ENCODE results near the gene RRP9.
"Not testable (repeated sequence)": the region's sequence is repeated elsewhere in the genome, so short reads cannot be mapped to it uniquely, and the experiment has no call there.

The RRP9 gene

GRCh38 chr3:51941798-51942602 is at the start of gene RRP9, which contains the start of gene PARP3:
Gene RRP9, minus strand, starts transcription at chr3:51941904. Its CDS starts 37 bp downstream, at chr3:51941867.
Gene PARP3, plus strand, starts transcription at chr3:51942363. Its CDS starts 993 bp downstream, at chr3:51943356.
- peak; percentile 99 for DNase-seq (ENCODE audit: low read depth)

GRCh38 chr3:51990501-51990971 is 48.8 kb upstream of the RRP9 start:
- DNase-seq (ENCODE audit: low read depth): not testable (repeated sequence)

- DNase-seq (ENCODE audit: low read depth): no peak
These were observed 46.8 kb upstream of the RRP9 start for GRCh38 chr3:51988286-51989146.

- no peak for DNase-seq (ENCODE audit: low read depth)
These were observed 45.9 kb upstream of the RRP9 start for GRCh38 chr3:51987568-51987967.

GRCh38 chr3:51986010-51986947 is 44.6 kb upstream of the RRP9 start:
- DNase-seq (ENCODE audit: low read depth): no peak

GRCh38 chr3:51985063-51985462 is 43.4 kb upstream of the RRP9 start:
- no peak for DNase-seq (ENCODE audit: low read depth)

- DNase-seq (ENCODE audit: low read depth): no peak
These were observed 42.6 kb upstream of the RRP9 start for GRCh38 chr3:51984269-51984647.

GRCh38 chr3:51983578-51984268 is 42.0 kb upstream of the RRP9 start:
- DNase-seq (ENCODE audit: low read depth): no peak

- peak; percentile 86 for DNase-seq (ENCODE audit: low read depth)
These were observed 41.3 kb upstream of the RRP9 start, which contains the start of gene ACY1 for GRCh38 chr3:51982838-51983577. Gene ACY1, plus strand, starts transcription at chr3:51983535. Its CDS starts 530 bp downstream, at chr3:51984065.

- no peak for DNase-seq (ENCODE audit: low read depth)
These were observed 40.7 kb upstream of the RRP9 start for GRCh38 chr3:51982352-51982837.

GRCh38 chr3:51980253-51980652 is 38.5 kb upstream of the RRP9 start:
- no peak for DNase-seq (ENCODE audit: low read depth)

GRCh38 chr3:51978143-51978502 is 36.4 kb upstream of the RRP9 start:
- DNase-seq (ENCODE audit: low read depth): no peak

GRCh38 chr3:51977446-51978142 is 35.9 kb upstream of the RRP9 start:
- no peak for DNase-seq (ENCODE audit: low read depth)

GRCh38 chr3:51975852-51976549 is 34.3 kb upstream of the RRP9 start:
- no peak for DNase-seq (ENCODE audit: low read depth)

GRCh38 chr3:51974963-51975851 is 33.5 kb upstream of the RRP9 start, which contains the start of gene ABHD14A:
Gene ABHD14A, plus strand, starts transcription at chr3:51975064. Its CDS starts 72 bp downstream, at chr3:51975136.
- no peak for DNase-seq (ENCODE audit: low read depth)

- no peak for DNase-seq (ENCODE audit: low read depth)
These were observed 32.7 kb upstream of the RRP9 start for GRCh38 chr3:51974277-51974962.

GRCh38 chr3:51971350-51971749 is 29.6 kb upstream of the RRP9 start:
- DNase-seq (ENCODE audit: low read depth): no peak

All from CMK (cell line).